Activated CD8-positive, alpha-beta T cell treated with anti-CD3 and anti-CD28 coated beads, Interleukin-2, amount 10 ng/mL, durations not matched to agents 7 days and 5 days (primary cell): ENCODE results near the gene RAD17. TPM values are rescaled to one million over a fixed set of nuclear protein-coding genes. Genes with fewer than 3 reads are reported as not detected.
A peak's percentile ranks its signal among the peaks of the same experiment; 100 is the strongest.
"Not testable (repeated sequence)": the region's sequence is repeated elsewhere in the genome, so short reads cannot be mapped to it uniquely, and the experiment has no call there.

Experiments used
- ATAC-seq: fragments of 150-1000 bp; cut with Tn5 transposase; one replicate; pipeline ENCODE4 v1.10.0; 2021; ENCODE audit warnings: moderate library complexity
- CTCF ChIA-PET: fragments of 350-600 bp; sonication (Branson Sonifier 250); formaldehyde crosslinking; loops from one replicate; lab custom pipeline; 2021; ENCODE audit warnings: antibody characterized with exemption; lab: Charles Lee
- POLR2A ChIA-PET: fragments of 350-600 bp; sonication (Branson Sonifier 250); formaldehyde crosslinking; loops from one replicate; lab custom pipeline; 2021; ENCODE audit warnings: antibody characterized with exemption; lab: Charles Lee
- DNase-seq: peaks from one replicate; pipeline ENCODE4 v3.0.0-alpha.2; 2020
- H3K27ac Mint-ChIP-seq: one replicate; pipeline ENCODE4 v1.8.0; 2021; ENCODE audit warnings: mild to moderate bottlenecking, mixed read lengths
- H3K27me3 Mint-ChIP-seq: one replicate; pipeline ENCODE4 v1.8.0; 2021; ENCODE audit warnings: low read depth, mixed read lengths
- H3K36me3 Mint-ChIP-seq: one replicate; pipeline ENCODE4 v1.8.0; 2021; ENCODE audit warnings: low read depth, mixed read lengths
- H3K4me1 Mint-ChIP-seq: one replicate; pipeline ENCODE4 v1.8.0; 2021; ENCODE audit warnings: low read depth, mixed read lengths
- H3K4me3 Mint-ChIP-seq: one replicate; pipeline ENCODE4 v1.8.0; 2021; ENCODE audit warnings: mild to moderate bottlenecking, mixed read lengths
- H3K9me3 Mint-ChIP-seq: one replicate; pipeline ENCODE4 v1.8.0; 2022; ENCODE audit warnings: mixed read lengths; ENCODE audit not compliant: insufficient read depth
- total RNA-seq, 2 experiments: library from RNA; stranded (reverse); gene quantifications; one replicate each; pipeline ENCODE4 v1.2.3, GENCODE V29; 2021

RAD17 gene
- total RNA-seq, 2 experiments from 2014 or later: 22.6 TPM

DNA sequence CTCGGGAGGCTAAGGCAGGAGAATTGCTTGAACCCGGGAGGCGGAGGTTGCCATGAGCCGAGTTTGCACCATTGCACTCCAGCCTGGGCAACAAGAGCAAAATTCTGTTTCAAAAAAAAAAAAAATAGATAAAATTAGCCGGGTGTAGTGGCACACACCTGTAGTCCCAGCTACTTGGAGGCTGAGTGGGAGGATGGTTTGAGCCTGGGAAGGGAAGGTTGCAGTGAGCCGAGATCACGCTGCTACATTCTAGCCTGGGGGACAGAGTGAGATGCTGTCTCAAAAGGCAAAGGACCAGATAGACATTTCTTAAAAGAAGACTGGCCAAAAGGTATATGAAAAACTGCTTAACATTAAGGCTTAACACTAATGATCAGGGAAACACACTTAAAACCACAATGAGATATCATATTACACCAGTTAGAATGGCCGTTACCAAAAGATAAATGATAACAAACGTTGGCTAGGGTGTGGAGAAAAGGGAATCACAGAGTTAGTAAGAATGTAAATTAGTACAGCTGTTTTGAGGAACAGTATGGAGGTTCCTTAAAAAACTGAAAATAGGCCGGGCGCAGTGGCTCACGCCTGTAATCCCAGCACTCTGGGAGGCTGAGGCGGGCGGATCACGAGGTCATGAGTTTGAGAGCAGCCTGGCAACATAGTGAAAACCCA, 35.2 kb downstream of the RAD17 start:
- ChIA-PET POLR2A (no interaction called here), CTCF (interaction anchor here (1.2 kb wide), 1 partner anchor 311 kb away, joined by 3 read pairs; the partner anchor contains the start of gene SLC30A5)
- H3K27ac Mint-ChIP-seq: no peak overlapping the region
- no peaks in the 10 kb centered on the region for H3K4me1 Mint-ChIP-seq
- H3K4me3 Mint-ChIP-seq: no peak overlapping the region
- no peaks in the 10 kb centered on the region for H3K27me3 Mint-ChIP-seq
- no peak for ATAC-seq
- H3K9me3 Mint-ChIP-seq: no peaks in the 10 kb centered on the region
- DNase-seq: no peak
- peaks cover 40% of the 10 kb centered on the region for H3K36me3 Mint-ChIP-seq

GRCh38 chr5:69414885-69415583, 45.4 kb downstream of the RAD17 start, which contains the start of gene MARVELD2:
TSS of gene MARVELD2 (plus strand) at chr5:69415116. CDS start at chr5:69419386, 4,270 bp downstream.
- Mint-ChIP-seq H3K4me1 (peaks cover 5% of the 10 kb centered on the region), H3K4me3 (peak within 1 kb of the TSS; percentile 43), H3K9me3 (no peaks in the 10 kb centered on the region), H3K27ac (no peak within 1 kb of the TSS), H3K36me3 (peaks cover 26% of the 10 kb centered on the region), H3K27me3 (no peaks in the 10 kb centered on the region)
- ChIA-PET CTCF (no interaction called here), POLR2A (no interaction called here)
- ATAC-seq: peak; percentile 80
- DNase-seq: no peak

GRCh38 chr5:69415584-69415958, 46.0 kb downstream of the RAD17 start:
- peaks cover 5% of the 10 kb centered on the region for H3K4me1 Mint-ChIP-seq
- DNase-seq (no peak), ATAC-seq (no peak)
- H3K4me3 Mint-ChIP-seq: peak overlapping the region; percentile 35
- H3K27me3 Mint-ChIP-seq: no peaks in the 10 kb centered on the region
- CTCF ChIA-PET: no interaction called here
- no peak overlapping the region for H3K27ac Mint-ChIP-seq
- peaks cover 21% of the 10 kb centered on the region for H3K36me3 Mint-ChIP-seq
- POLR2A ChIA-PET: no interaction called here
- no peaks in the 10 kb centered on the region for H3K9me3 Mint-ChIP-seq

DNA sequence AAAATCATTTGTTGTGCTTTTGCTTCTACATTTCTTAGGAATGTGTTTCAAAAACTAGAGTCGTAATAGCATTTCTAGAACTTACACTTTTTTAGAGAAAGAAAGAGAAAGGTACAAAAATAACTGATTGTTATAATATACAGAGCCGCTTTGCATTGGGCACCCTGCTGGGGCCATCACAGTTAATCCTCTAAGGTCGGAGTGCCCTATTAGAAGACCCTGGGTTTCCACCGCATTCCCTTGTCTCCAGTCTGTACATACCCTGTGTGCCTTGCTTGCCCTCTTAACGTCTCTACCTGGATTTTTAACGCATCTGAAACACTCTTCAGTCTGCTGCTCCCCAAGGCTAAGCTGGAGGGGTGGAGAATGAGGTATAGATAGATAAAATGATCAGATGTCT, 46.6 kb downstream of the RAD17 start:
- no peak for DNase-seq
- ChIA-PET POLR2A (no interaction called here), CTCF (no interaction called here)
- ATAC-seq: no peak
- no peaks in the 10 kb centered on the region for H3K27me3 Mint-ChIP-seq
- H3K4me3 Mint-ChIP-seq: peak overlapping the region; percentile 35
- no peak overlapping the region for H3K27ac Mint-ChIP-seq
- peaks cover 5% of the 10 kb centered on the region for H3K4me1 Mint-ChIP-seq
- H3K9me3 Mint-ChIP-seq: no peaks in the 10 kb centered on the region
- peaks cover 20% of the 10 kb centered on the region for H3K36me3 Mint-ChIP-seq

DNA sequence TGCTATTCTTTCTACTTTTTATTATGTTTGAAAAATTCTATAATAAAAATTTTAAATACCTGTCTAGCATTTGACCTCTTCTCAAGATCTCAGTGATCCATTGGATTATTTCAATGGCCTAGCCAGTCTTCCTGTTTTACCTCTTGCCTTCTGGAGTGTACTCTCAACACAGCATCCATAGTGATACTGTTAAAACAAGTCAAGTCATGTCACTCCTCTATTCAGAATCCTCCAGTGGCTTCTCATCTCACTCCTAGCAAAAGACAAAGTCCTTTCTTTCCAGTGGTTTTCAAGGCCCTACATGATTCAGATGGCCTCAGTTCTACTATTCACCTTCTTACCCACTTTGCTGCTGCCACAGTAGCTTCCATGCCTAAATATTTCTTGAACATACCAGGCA, 47.1 kb downstream of the RAD17 start:
- H3K9me3 Mint-ChIP-seq: no peaks in the 10 kb centered on the region
- ChIA-PET POLR2A (no interaction called here), CTCF (no interaction called here)
- H3K27me3 Mint-ChIP-seq: no peaks in the 10 kb centered on the region
- ATAC-seq (no peak), DNase-seq (no peak)
- peaks cover 16% of the 10 kb centered on the region for H3K36me3 Mint-ChIP-seq
- peaks cover 5% of the 10 kb centered on the region for H3K4me1 Mint-ChIP-seq
- H3K27ac Mint-ChIP-seq: no peak overlapping the region
- no peak overlapping the region for H3K4me3 Mint-ChIP-seq

GRCh38 chr5:69418554-69418953, 48.9 kb downstream of the RAD17 start:
- H3K36me3 Mint-ChIP-seq: peaks cover 15% of the 10 kb centered on the region
- no peaks in the 10 kb centered on the region for H3K27me3 Mint-ChIP-seq
- H3K9me3 Mint-ChIP-seq: no peaks in the 10 kb centered on the region
- ATAC-seq (no peak), DNase-seq (no peak)
- CTCF ChIA-PET: no interaction called here
- POLR2A ChIA-PET: no interaction called here
- H3K4me3 Mint-ChIP-seq: no peak overlapping the region
- peaks cover 5% of the 10 kb centered on the region for H3K4me1 Mint-ChIP-seq
- no peak overlapping the region for H3K27ac Mint-ChIP-seq

- ATAC-seq (no peak), DNase-seq (no peak)
- Mint-ChIP-seq H3K4me3 (no peak overlapping the region), H3K27ac (no peak overlapping the region), H3K36me3 (no peaks in the 10 kb centered on the region), H3K4me1 (no peaks in the 10 kb centered on the region), H3K27me3 (no peaks in the 10 kb centered on the region), H3K9me3 (no peaks in the 10 kb centered on the region)
- ChIA-PET POLR2A (no interaction called here), CTCF (no interaction called here)
Measured at GRCh38 chr5:69431424-69432303, 62.0 kb downstream of the RAD17 start.

DNA sequence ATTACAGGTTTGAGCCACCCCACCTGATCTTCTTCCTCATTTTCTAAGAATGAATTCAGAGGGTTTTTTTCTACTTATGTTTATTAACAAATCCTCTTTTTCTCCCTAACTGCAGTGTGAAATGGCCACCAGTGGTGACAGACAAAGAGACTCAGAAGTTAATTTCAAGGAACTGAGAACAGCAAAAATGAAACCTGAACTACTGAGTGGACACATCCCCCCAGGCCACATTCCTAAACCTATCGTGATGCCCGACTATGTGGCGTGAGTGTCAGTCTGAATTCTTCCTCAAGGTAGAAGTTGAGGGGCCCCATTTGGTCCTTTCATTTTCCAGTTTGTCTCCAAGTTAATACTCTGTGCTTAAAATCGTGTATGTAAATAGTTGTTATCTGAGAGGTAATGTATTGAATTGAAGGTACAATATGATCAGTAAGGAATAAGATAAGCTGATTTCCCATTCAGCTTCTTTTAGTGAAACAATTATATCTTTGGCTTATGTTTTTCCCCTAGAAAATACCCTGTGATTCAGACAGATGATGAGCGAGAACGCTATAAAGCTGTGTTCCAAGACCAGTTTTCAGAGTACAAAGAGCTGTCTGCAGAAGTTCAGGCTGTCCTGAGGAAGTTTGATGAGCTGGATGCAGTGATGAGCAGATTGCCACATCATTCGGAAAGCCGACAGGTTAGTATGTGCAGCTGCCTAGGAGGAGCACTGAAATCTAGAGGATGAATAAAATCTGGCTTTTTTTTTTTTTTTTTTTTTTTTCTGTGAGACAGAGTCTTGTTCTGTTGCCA, 63.0 kb downstream of the RAD17 start:
- no peak for DNase-seq
- no peak for ATAC-seq
- ChIA-PET CTCF (no interaction called here), POLR2A (interaction anchor here (0.5 kb wide), 1 partner anchor 87 kb away, joined by 3 read pairs; no protein-coding TSS in a partner anchor)
- no peaks in the 10 kb centered on the region for H3K4me1 Mint-ChIP-seq
- no peak overlapping the region for H3K27ac Mint-ChIP-seq
- H3K4me3 Mint-ChIP-seq: no peak overlapping the region
- H3K36me3 Mint-ChIP-seq: no peaks in the 10 kb centered on the region
- no peaks in the 10 kb centered on the region for H3K27me3 Mint-ChIP-seq
- no peaks in the 10 kb centered on the region for H3K9me3 Mint-ChIP-seq

DNA sequence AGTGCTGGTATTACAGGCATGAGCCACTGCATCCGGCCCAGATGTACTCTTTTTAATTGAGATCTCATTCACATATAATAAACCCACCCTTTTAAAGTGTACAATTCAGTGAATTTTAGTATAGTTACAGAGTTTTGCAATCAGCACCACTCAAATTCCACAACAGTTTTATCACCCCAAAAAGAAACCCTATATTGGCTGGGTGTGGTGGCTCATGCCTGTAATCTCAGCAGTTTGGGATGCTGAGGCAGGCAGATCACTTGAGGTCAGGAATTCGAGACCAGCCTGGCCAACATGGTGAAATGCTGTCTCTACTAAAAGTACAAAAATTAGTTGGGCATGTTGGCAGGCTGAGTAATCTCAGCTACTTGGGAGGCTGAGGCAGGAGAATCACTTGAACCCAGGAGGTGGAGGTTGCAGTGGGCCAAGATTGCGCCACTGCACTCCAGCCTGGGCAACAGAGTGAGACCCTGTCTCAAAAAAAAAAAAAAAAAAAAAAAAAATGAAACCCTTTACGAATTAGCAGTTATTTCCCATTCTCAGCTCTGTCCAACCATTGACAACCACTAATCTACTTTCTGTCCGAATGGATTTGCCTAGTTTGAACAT, 65.8 kb downstream of the RAD17 start:
- H3K4me1 Mint-ChIP-seq, H3K4me3 Mint-ChIP-seq, ATAC-seq, H3K9me3 Mint-ChIP-seq, H3K36me3 Mint-ChIP-seq, POLR2A ChIA-PET, CTCF ChIA-PET, DNase-seq, H3K27me3 Mint-ChIP-seq, H3K27ac Mint-ChIP-seq: not testable (repeated sequence)

GRCh38 chr5:69444127-69444754, 74.6 kb downstream of the RAD17 start:
- no peak for ATAC-seq
- ChIA-PET CTCF (no interaction called here), POLR2A (no interaction called here)
- no peak overlapping the region for H3K4me3 Mint-ChIP-seq
- H3K4me1 Mint-ChIP-seq: no peaks in the 10 kb centered on the region
- H3K36me3 Mint-ChIP-seq: no peaks in the 10 kb centered on the region
- H3K27me3 Mint-ChIP-seq: no peaks in the 10 kb centered on the region
- H3K9me3 Mint-ChIP-seq: no peaks in the 10 kb centered on the region
- no peak for DNase-seq
- no peak overlapping the region for H3K27ac Mint-ChIP-seq

- H3K36me3 Mint-ChIP-seq: no peaks in the 10 kb centered on the region
- DNase-seq (no peak), ATAC-seq (no peak)
- no peaks in the 10 kb centered on the region for H3K4me1 Mint-ChIP-seq
- no peak overlapping the region for H3K4me3 Mint-ChIP-seq
- H3K27me3 Mint-ChIP-seq: no peaks in the 10 kb centered on the region
- H3K9me3 Mint-ChIP-seq: no peaks in the 10 kb centered on the region
- ChIA-PET POLR2A (no interaction called here), CTCF (no interaction called here)
- H3K27ac Mint-ChIP-seq: no peak overlapping the region
Measured at GRCh38 chr5:69449511-69449910, 79.9 kb downstream of the RAD17 start.
